ENCODE measurements around the gene COX20. TPM values are rescaled to one million over a fixed set of nuclear protein-coding genes. Genes with fewer than 3 reads are reported as not detected.

Gene COX20
- total RNA-seq, 1 experiment from 2014 or later: 38.0 TPM

- Histone ChIP-seq H3K27me3 (ENCODE audit: insufficient read depth, low read length) (no peaks in the 10 kb centered on the region), H4K20me1 (ENCODE audit: control insufficient read depth, insufficient read depth, insufficient read length) (no peaks in the 10 kb centered on the region), H3K23ac (ENCODE audit: insufficient read length, low read depth, low read length) (no peak overlapping the region), H2BK20ac (ENCODE audit: low read depth, low read length, poor library complexity, severe bottlenecking) (no peak overlapping the region), H3K27ac (ENCODE audit: insufficient read length, low read depth, low read length) (no peak overlapping the region), H3K4ac (ENCODE audit: low read depth, low read length) (no peak overlapping the region), H2AK5ac (ENCODE audit: insufficient read length, low read length) (no peak overlapping the region), H3T11ph (ENCODE audit: low read length) (no peak overlapping the region), H2BK5ac (ENCODE audit: insufficient read length, low read length) (no peak overlapping the region), H3K79me1 (ENCODE audit: insufficient read depth, low read depth, low read length, poor library complexity, severe bottlenecking) (no peaks in the 10 kb centered on the region), H3K9me3 (ENCODE audit: control insufficient read depth, low read depth, low read length) (no peaks in the 10 kb centered on the region), H3K4me1 (ENCODE audit: insufficient read depth, low read length) (no peaks in the 10 kb centered on the region), H3K79me2 (ENCODE audit: insufficient read depth, low read length) (no peaks in the 10 kb centered on the region), H3K56ac (ENCODE audit: insufficient read length, low read depth, low read length) (no peak overlapping the region), H2BK15ac (ENCODE audit: low read depth, low read length) (no peak overlapping the region), H2BK120ac (ENCODE audit: low read depth, low read length, poor library complexity, severe bottlenecking) (no peak overlapping the region), H4K5ac (ENCODE audit: insufficient read length, low read depth, low read length) (no peak overlapping the region), H2BK12ac (ENCODE audit: insufficient read length, low read depth, low read length) (no peak overlapping the region), H3K23me2 (ENCODE audit: insufficient read length, low read depth, low read length, poor library complexity, severe bottlenecking) (no peaks in the 10 kb centered on the region), H4K91ac (ENCODE audit: insufficient read length, low read depth, low read length) (no peak overlapping the region), H3K4me2 (ENCODE audit: insufficient read depth, insufficient read length, low read length) (no peak overlapping the region), H2AFZ (ENCODE audit: low read length) (no peak overlapping the region), H3K18ac (ENCODE audit: insufficient read length, low read depth, low read length) (no peak overlapping the region), H3K14ac (ENCODE audit: insufficient read depth, low read length) (no peak overlapping the region), H4K8ac (replicated peaks; ENCODE audit: insufficient read length, low read depth, low read length) (no peak overlapping the region), H3K9ac (ENCODE audit: extremely low read depth, insufficient read length, low read length) (no peak overlapping the region)
- DNase-seq: no peak
- H3K4me3 Mint-ChIP-seq: no peak overlapping the region
- no peaks in the 10 kb centered on the region for H3K27me3 Mint-ChIP-seq (ENCODE audit: low read depth)
- H3K27ac Mint-ChIP-seq: peak overlapping the region in 2 of 3 experiments; percentile 6 to 8; a peak in 2 of 7 replicates
- WGBS (ENCODE audit: extremely low coverage, insufficient read length, low lambda C conversion rate): no CpG with 5 or more reads among the region's 1 CpG
- no peak for TF ChIP-seq CTCF (conservative IDR thresholded peaks at IDR 0.05)
- peaks cover 64 to 96% (median 91%) of the 10 kb centered on the region in 3 experiments for H3K36me3 Mint-ChIP-seq (ENCODE audit: insufficient read depth in 1 of 3, low read depth in 3 of 3)
- H3K4me1 Mint-ChIP-seq: no peaks in the 10 kb centered on the region
- no peaks in the 10 kb centered on the region for H3K9me3 Mint-ChIP-seq
These were observed 13.9 kb downstream of the COX20 start for GRCh38 chr1:244849189-244849866.

Measured in H9 (cell line).